Measurements from ENCODE around the gene ZKSCAN5.

Gene ZKSCAN5

GRCh38 chr7:99504603-99505323, at the start of gene ZKSCAN5:
Gene ZKSCAN5, plus strand, starts transcription at chr7:99504662. Its CDS starts 1,383 bp downstream, at chr7:99506045.
- DNase-seq = peak; percentile 93 to 100 (median 98)

- no peak for DNase-seq
Observed at GRCh38 chr7:99455874-99456273, 48.6 kb upstream of the ZKSCAN5 start.

GRCh38 chr7:99456288-99456687, 48.2 kb upstream of the ZKSCAN5 start:
- no peak for DNase-seq

- no peak for DNase-seq
Observed at GRCh38 chr7:99457050-99457649, 47.3 kb upstream of the ZKSCAN5 start.

- DNase-seq = no peak
Observed at GRCh38 chr7:99457650-99458493, 46.6 kb upstream of the ZKSCAN5 start.

GRCh38 chr7:99459087-99459486, 45.4 kb upstream of the ZKSCAN5 start:
- peak in 1 of 6 experiments; percentile 5 for DNase-seq

GRCh38 chr7:99460651-99461050, 43.8 kb upstream of the ZKSCAN5 start:
- no peak for DNase-seq

- no peak for DNase-seq
Observed at GRCh38 chr7:99461221-99461620, 43.2 kb upstream of the ZKSCAN5 start.

- DNase-seq = no peak
Observed at GRCh38 chr7:99465421-99465768, 39.1 kb upstream of the ZKSCAN5 start.

- no peak for DNase-seq
Observed at GRCh38 chr7:99468336-99468918, 36.0 kb upstream of the ZKSCAN5 start.

- DNase-seq = no peak
Observed at GRCh38 chr7:99469381-99470065, 34.9 kb upstream of the ZKSCAN5 start.

- DNase-seq = peak; percentile 93 to 98 (median 95)
Observed at GRCh38 chr7:99472561-99473314, 31.7 kb upstream of the ZKSCAN5 start, which contains the start of gene ZNF789. Gene ZNF789, plus strand, starts transcription at chr7:99472890. Its CDS starts 3,567 bp downstream, at chr7:99476457.

- DNase-seq = no peak
Observed at GRCh38 chr7:99473315-99473596, 31.2 kb upstream of the ZKSCAN5 start.

GRCh38 chr7:99476107-99476506, 28.4 kb upstream of the ZKSCAN5 start:
- no peak for DNase-seq

GRCh38 chr7:99478464-99479440, 25.7 kb upstream of the ZKSCAN5 start:
- DNase-seq = no peak

GRCh38 chr7:99485094-99485493, 19.4 kb upstream of the ZKSCAN5 start:
- DNase-seq = no peak

- DNase-seq = no peak
Observed at GRCh38 chr7:99489235-99489634, 15.2 kb upstream of the ZKSCAN5 start.

GRCh38 chr7:99490878-99491277, 13.6 kb upstream of the ZKSCAN5 start:
- no peak for DNase-seq

- DNase-seq = no peak
Observed at GRCh38 chr7:99493823-99494222, 10.6 kb upstream of the ZKSCAN5 start.

- DNase-seq = no peak
Observed at GRCh38 chr7:99497766-99498545, 6.5 kb upstream of the ZKSCAN5 start.

Data from stimulated activated naive CD4-positive, alpha-beta T cell (primary cell).